Umbilical cord (tissue), 2 donors: ENCODE results near the gene TRIM24. TPM values are rescaled to one million over a fixed set of nuclear protein-coding genes. Genes with fewer than 3 reads are reported as not detected.
A peak's percentile ranks its signal among the peaks of the same experiment; 100 is the strongest.

Experiments used
- DNase-seq: peaks from one replicate; pipeline ENCODE4 v3.0.0-alpha.2; 2015; ENCODE audit warnings: low spot score
- total RNA-seq: library from RNA; depleted of rRNA; stranded (reverse); fragments of >200 nt; gene quantifications from one replicate; pipeline ENCODE4 v1.2.3, GENCODE V29; 2014; ENCODE audit warnings: low replicate concordance; ENCODE audit not compliant: insufficient read depth

TRIM24 gene
- total RNA-seq, 1 donor from 2014 or later = 20.0 TPM

GRCh38 chr7:138538518-138538917, 78.5 kb downstream of the TRIM24 start:
- no peak for DNase-seq

- DNase-seq = no peak
Observed at GRCh38 chr7:138538997-138539644, 79.1 kb downstream of the TRIM24 start.

GRCh38 chr7:138542183-138542582, 82.1 kb downstream of the TRIM24 start:
- no peak for DNase-seq

- DNase-seq = no peak
Observed at GRCh38 chr7:138543739-138544138, 83.7 kb downstream of the TRIM24 start.

GRCh38 chr7:138545123-138545522, 85.1 kb downstream of the TRIM24 start:
- DNase-seq = no peak

GRCh38 chr7:138546064-138546619, 86.1 kb downstream of the TRIM24 start:
- peak; percentile 10 for DNase-seq

- no peak for DNase-seq
Observed at GRCh38 chr7:138546829-138547228, 86.8 kb downstream of the TRIM24 start.

GRCh38 chr7:138549082-138549481, 89.0 kb downstream of the TRIM24 start:
- DNase-seq = no peak

- DNase-seq = no peak
Observed at GRCh38 chr7:138550337-138550736, 90.3 kb downstream of the TRIM24 start.

- no peak for DNase-seq
Observed at GRCh38 chr7:138551102-138551501, 91.0 kb downstream of the TRIM24 start.

- DNase-seq = no peak
Observed at GRCh38 chr7:138553805-138554204, 93.7 kb downstream of the TRIM24 start.

GRCh38 chr7:138554674-138555073, 94.6 kb downstream of the TRIM24 start:
- DNase-seq = no peak

GRCh38 chr7:138555684-138556083, 95.6 kb downstream of the TRIM24 start:
- no peak for DNase-seq

GRCh38 chr7:138556771-138557484, 96.9 kb downstream of the TRIM24 start:
- no peak for DNase-seq

GRCh38 chr7:138559448-138559847, 99.4 kb downstream of the TRIM24 start:
- no peak for DNase-seq

- no peak for DNase-seq
Observed at GRCh38 chr7:138563808-138564207, 103.7 kb downstream of the TRIM24 start.

- DNase-seq = no peak
Observed at GRCh38 chr7:138564365-138564764, 104.3 kb downstream of the TRIM24 start.

GRCh38 chr7:138565071-138565450, 105.0 kb downstream of the TRIM24 start:
- no peak for DNase-seq

GRCh38 chr7:138565451-138566114, 105.5 kb downstream of the TRIM24 start:
- no peak for DNase-seq

- DNase-seq = no peak
Observed at GRCh38 chr7:138568655-138569054, 108.6 kb downstream of the TRIM24 start.

- no peak for DNase-seq
Observed at GRCh38 chr7:138569418-138569817, 109.4 kb downstream of the TRIM24 start.

GRCh38 chr7:138570715-138571114, 110.7 kb downstream of the TRIM24 start:
- no peak for DNase-seq

- no peak for DNase-seq
Observed at GRCh38 chr7:138573741-138574140, 113.7 kb downstream of the TRIM24 start.
